Measurements from ENCODE around the gene CIPC. TPM values are rescaled to one million over a fixed set of nuclear protein-coding genes. Genes with fewer than 3 reads are reported as not detected.

CIPC gene
- total RNA-seq, 1 donor from 2014 or later = 9.7 TPM

DNA sequence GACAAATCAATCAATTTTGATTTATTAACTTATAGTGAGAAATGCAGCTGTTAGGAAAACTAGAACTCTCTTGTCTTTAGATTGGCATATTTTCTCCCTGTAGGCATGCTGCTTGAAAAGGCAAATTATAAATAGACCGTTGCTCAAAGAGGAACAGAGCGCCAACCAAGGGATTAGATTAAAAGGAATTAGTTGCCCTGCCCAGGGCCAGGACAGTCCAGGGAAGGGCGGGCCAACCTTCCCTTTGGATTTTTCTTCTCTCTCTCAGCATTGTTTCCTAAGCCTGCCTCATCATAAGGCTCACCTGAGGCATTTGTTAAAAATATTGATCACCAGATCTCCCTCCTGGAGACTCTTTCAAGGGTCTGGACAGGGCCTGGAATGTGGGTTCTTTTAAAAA lies 8.6 kb downstream of the CIPC start:
- Histone ChIP-seq H3K36me3 (ENCODE audit: control insufficient read depth, insufficient read depth, low read length) (peaks cover 7% of the 10 kb centered on the region), H3K27me3 (ENCODE audit: control insufficient read depth, insufficient read depth, low read length) (no peaks in the 10 kb centered on the region), H3K4me3 (ENCODE audit: low read depth, low read length) (no peak overlapping the region)
- FAIRE-seq (no peak), DNase-seq (ENCODE audit: low read depth) (no peak)
- no peak for TF ChIP-seq CTCF (IDR thresholded peaks at IDR 0.05; ENCODE audit: insufficient read depth, low read length, severe bottlenecking)

GRCh38 chr14:77107228-77107627 lies 9.2 kb downstream of the CIPC start:
- TF ChIP-seq CTCF (IDR thresholded peaks at IDR 0.05; ENCODE audit: insufficient read depth, low read length, severe bottlenecking) = no peak
- FAIRE-seq (no peak), DNase-seq (ENCODE audit: low read depth) (no peak)
- H3K27me3 ChIP-seq (ENCODE audit: control insufficient read depth, insufficient read depth, low read length) = no peaks in the 10 kb centered on the region
- no peak overlapping the region for H3K4me3 ChIP-seq (ENCODE audit: low read depth, low read length)
- H3K36me3 ChIP-seq (ENCODE audit: control insufficient read depth, insufficient read depth, low read length) = peaks cover 9% of the 10 kb centered on the region

DNA sequence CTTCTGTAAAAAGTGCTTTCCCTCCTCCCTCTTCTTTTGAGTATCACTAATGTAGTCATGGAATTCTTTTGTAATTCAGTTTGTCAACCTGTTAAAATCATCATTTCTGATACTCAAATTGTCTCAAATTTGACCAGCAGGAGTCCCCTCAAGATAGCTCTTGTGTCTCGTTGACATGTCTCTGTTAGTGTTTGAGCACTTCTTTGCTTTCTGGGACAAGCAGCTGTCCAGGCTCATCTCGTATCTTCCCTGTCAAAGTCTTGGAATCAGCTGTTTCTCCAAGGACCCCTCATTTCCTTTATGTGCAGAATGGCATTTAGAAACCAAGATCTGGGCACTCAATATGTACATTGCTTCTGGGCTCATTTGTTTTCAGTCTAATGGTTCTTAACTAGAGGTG lies 10.7 kb downstream of the CIPC start:
- Histone ChIP-seq H3K27me3 (ENCODE audit: control insufficient read depth, insufficient read depth, low read length) (no peaks in the 10 kb centered on the region), H3K36me3 (ENCODE audit: control insufficient read depth, insufficient read depth, low read length) (peaks cover 13% of the 10 kb centered on the region), H3K4me3 (ENCODE audit: low read depth, low read length) (no peak overlapping the region)
- FAIRE-seq (no peak), DNase-seq (ENCODE audit: low read depth) (no peak)
- TF ChIP-seq CTCF (IDR thresholded peaks at IDR 0.05; ENCODE audit: insufficient read depth, low read length, severe bottlenecking) = no peak

DNA sequence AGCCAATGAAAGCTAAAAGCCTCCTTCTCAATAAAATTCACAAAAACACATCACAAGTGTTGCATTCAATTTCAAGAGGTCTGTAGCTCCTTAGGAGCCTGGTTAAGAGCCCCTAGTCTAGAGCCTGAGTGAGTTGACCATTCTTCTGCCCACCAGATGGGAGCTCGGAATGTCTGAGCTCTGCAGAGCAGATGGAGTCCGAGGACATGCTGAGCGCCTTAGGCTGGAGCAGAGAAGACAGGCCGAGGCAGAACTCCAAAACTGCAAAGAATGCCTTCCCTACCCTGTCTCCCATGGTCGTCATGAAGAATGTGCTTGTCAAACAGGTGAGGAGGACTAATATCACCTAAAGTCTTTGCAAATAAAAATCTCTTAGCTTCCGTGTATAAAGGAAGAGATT lies 11.6 kb downstream of the CIPC start:
- no peak for DNase-seq (ENCODE audit: low read depth)
- Histone ChIP-seq H3K27me3 (ENCODE audit: control insufficient read depth, insufficient read depth, low read length) (no peaks in the 10 kb centered on the region), H3K36me3 (ENCODE audit: control insufficient read depth, insufficient read depth, low read length) (peaks cover 16% of the 10 kb centered on the region), H3K4me3 (ENCODE audit: low read depth, low read length) (no peak overlapping the region)
- TF ChIP-seq CTCF (IDR thresholded peaks at IDR 0.05; ENCODE audit: insufficient read depth, low read length, severe bottlenecking) = no peak
- FAIRE-seq = no peak

- Histone ChIP-seq H3K27me3 (ENCODE audit: control insufficient read depth, insufficient read depth, low read length) (no peaks in the 10 kb centered on the region), H3K36me3 (ENCODE audit: control insufficient read depth, insufficient read depth, low read length) (peaks cover 17% of the 10 kb centered on the region), H3K4me3 (ENCODE audit: low read depth, low read length) (no peak overlapping the region)
- TF ChIP-seq CTCF (IDR thresholded peaks at IDR 0.05; ENCODE audit: insufficient read depth, low read length, severe bottlenecking) = no peak
- no peak for DNase-seq (ENCODE audit: low read depth)
- no peak for FAIRE-seq
Observed at GRCh38 chr14:77110286-77110685, 12.2 kb downstream of the CIPC start.

DNA sequence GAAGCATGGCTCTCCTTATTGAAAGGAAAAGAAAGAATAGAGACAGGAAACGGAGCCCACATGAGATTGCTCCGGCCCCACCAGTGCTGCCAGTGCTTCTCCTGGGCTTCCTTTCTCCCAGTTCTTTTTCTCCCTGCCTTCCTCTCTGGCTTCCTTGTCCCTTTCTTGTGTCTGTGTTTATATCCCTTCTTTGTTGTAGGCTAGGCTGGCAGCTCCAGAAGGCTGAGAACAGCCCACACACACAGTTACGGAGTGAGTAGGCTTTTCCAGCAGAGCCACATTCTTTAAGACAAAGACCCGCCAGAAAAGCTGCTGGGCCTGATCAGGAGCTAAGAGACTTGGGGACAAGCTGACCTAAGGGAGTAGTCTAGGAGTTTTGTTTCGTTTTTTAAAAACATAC lies 13.0 kb downstream of the CIPC start:
- Histone ChIP-seq H3K27me3 (ENCODE audit: control insufficient read depth, insufficient read depth, low read length) (no peaks in the 10 kb centered on the region), H3K4me3 (ENCODE audit: low read depth, low read length) (no peak overlapping the region), H3K36me3 (ENCODE audit: control insufficient read depth, insufficient read depth, low read length) (peaks cover 15% of the 10 kb centered on the region)
- DNase-seq (ENCODE audit: low read depth) = peak; percentile 44
- no peak for FAIRE-seq
- TF ChIP-seq CTCF (IDR thresholded peaks at IDR 0.05; ENCODE audit: insufficient read depth, low read length, severe bottlenecking) = no peak

Data from bronchial epithelial cell (primary cell).